ENCODE measurements around the gene IRF2BPL.

Gene IRF2BPL

GRCh38 chr14:77011245-77011644 is 17.3 kb downstream of the IRF2BPL start:
- no peak for DNase-seq (ENCODE audit: low read depth in 2 of 2)

DNA sequence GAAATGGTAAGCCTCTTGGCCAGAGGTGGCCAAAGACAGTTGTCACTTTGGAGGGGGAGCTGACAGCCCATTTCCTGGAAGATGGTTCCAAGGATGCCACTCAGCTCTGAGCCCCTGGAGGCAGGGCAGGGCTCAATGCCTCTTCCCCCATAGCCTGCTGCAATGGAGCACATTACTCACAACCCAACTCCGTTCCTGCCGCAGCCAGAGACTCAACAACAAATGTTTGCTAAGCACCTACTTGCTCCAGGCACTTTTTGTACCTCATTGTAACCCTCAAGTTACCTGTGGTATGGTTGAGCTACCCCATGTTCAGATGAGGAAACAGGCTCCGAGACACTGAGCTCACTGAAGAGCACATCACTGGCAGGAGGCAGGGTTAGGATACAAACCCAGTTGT is 19.5 kb downstream of the IRF2BPL start:
- no peak for DNase-seq (ENCODE audit: low read depth in 2 of 2)

GRCh38 chr14:77008541-77008940 is 20.0 kb downstream of the IRF2BPL start:
- DNase-seq (ENCODE audit: low read depth in 2 of 2): no peak

DNA sequence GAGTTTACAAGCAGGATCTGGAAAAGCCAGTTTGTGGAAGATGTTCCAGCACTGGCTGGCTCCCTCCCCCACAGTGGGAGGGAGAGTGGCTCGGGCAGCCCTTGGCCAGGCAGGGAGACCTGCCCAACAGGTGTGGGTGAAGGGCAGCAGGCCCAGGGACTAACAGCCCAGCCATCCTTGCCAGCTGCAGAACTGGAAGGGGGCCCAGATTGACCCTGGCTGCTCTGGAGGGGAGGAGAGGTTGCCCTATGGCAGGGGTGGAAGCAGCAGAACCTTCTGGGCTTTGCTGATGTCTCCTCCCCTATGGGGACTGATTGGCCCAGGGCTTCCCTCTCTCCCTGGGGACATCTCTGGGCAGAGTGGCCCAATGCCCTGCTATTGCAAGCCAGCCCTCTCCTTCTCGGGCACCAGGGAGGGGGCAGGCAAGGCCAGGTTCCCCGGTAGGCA is 20.5 kb downstream of the IRF2BPL start:
- DNase-seq (ENCODE audit: low read depth in 2 of 2): no peak

DNA sequence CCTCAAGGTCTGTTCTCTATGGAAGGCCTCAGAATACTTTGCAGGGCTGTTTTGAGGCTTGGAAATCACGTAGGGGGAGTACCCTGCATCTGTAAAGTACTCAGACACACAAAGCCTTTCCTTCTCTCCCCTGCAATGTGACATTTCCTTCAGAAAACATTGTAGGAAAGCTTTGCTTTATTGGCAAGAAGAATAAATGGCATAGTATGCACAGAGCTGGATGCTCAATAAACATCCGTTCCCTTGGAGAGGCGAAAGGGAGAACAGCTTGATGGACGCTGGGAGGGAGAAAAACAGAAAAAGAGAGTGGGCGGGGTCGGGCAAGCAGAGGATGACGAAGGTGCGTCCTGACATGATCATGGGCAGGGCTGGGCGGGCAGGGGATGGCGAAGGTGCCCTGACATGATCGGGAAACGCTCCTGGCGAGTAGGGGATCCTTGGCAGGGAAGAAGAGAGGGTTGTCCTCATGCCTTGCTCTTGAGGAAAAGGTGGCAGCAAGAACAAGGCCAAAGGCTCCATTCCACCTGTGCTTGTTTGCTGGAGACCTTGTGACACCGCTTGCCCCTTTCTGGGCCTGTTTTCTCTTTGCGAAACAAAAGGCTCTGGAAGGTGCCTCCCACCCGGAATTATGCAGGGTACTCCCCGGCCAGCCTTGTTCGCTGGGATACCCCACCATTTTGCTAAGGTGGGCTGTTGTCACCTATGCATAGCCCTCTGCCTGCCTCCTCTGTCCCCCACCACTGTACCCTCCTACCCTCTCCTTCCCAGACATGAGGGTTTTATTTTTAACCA is 21.1 kb downstream of the IRF2BPL start:
- DNase-seq (ENCODE audit: low read depth in 2 of 2): no peak

DNA sequence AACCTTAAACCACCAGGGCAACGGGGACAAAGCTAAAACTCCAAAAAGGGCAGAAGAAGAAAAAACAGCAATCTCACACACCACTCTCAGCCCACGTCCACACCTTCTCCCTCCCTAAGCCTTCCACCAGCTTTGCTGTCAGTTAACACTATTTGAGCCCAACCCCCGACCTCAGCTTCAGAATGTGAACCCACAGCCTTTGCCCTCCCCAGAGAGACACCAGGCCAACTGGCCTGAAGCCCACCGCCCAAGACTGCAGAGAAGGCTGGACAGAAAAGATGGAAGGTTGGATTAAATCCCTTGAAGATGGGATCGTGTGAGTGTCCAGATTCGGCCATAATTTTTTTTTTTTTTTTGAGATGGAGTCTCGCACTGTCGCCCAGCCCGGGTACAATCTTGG is 22.4 kb downstream of the IRF2BPL start:
- DNase-seq (ENCODE audit: low read depth in 2 of 2): no peak

- no peak for DNase-seq (ENCODE audit: low read depth in 2 of 2)
Measured at GRCh38 chr14:77005559-77005958, 22.9 kb downstream of the IRF2BPL start.

DNA sequence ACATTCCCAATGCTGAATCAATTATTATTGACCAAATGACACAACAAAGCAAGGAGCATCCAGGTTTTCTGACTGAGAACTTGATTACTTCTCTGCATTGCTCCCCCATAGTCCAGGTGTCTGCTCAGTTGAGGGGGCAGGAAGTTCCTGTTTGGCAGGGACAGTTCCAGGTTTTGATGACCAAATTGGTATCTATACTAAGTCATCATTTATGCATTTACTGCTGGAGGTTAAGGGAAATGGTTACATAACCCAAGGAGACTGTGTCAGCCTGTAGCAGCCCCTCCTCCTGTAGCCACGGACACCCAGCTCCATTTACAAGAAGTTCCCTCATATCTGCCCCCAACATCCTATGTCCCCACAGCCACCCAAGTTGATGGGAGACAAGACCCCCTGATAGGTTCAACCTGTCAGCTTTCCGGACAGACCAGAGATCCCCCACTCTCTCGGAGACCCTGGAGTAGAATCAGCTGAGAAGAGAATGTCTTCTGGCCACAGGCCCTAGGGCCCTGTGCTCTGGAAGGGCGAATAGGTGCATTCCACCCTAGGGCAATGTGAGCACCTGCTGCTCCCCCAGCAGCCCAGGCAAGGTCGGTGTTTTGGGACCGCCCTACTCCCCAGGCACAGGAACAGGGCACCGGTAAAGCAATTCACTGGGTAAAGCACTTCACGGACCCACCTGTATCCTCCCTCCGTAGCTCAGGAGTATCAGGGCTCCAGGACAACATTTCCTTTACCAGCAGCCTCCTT is 23.6 kb downstream of the IRF2BPL start:
- DNase-seq (ENCODE audit: low read depth in 2 of 2): no peak

GRCh38 chr14:77003960-77004710 is 24.4 kb downstream of the IRF2BPL start:
- no peak for DNase-seq (ENCODE audit: low read depth in 2 of 2)

DNA sequence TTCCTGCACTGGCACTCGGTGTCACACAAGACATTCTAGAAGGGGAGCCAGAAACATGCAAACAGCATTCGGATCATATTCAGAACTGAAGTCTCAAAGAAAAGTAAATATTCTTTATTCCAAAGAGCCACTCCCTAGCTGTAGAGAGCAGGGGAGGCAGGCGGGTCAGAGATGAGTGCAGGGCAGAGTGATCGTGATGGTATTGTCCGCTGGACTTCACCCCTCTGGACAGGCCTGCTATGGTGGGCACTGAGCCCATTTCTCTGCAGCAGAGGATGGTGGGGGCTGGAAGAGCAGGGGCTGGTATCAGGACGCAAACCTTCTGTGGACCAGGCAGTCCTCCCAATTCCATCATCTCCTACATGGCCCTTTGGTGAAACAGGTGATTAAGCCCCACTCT is 25.6 kb downstream of the IRF2BPL start:
- no peak for DNase-seq (ENCODE audit: low read depth in 2 of 2)

DNA sequence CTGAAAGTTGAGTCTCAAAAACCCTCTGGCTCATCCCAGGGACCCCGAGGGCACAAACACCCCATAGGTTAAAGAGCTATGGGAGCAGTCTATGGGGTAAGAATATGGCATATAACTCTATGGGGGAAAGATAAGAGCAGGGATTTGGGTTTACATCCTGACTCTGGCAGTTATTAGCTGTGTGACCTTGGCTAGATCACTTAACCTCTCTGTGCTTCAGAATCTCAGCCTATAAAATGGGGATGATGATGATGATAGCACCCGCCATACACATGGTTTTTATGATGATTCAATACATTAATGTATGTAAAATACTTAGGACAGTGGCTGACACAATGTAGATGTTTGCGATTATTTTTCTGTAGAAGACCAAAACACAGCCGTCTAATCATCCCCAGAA is 26.2 kb downstream of the IRF2BPL start:
- DNase-seq (ENCODE audit: low read depth in 2 of 2): no peak

GRCh38 chr14:77000340-77001270 is 27.9 kb downstream of the IRF2BPL start:
- DNase-seq (ENCODE audit: low read depth in 2 of 2): no peak

GRCh38 chr14:76998910-76999309 is 29.6 kb downstream of the IRF2BPL start:
- no peak for DNase-seq (ENCODE audit: low read depth in 2 of 2)

GRCh38 chr14:76997257-76997970 is 31.1 kb downstream of the IRF2BPL start:
- no peak for DNase-seq (ENCODE audit: low read depth in 2 of 2)

DNA sequence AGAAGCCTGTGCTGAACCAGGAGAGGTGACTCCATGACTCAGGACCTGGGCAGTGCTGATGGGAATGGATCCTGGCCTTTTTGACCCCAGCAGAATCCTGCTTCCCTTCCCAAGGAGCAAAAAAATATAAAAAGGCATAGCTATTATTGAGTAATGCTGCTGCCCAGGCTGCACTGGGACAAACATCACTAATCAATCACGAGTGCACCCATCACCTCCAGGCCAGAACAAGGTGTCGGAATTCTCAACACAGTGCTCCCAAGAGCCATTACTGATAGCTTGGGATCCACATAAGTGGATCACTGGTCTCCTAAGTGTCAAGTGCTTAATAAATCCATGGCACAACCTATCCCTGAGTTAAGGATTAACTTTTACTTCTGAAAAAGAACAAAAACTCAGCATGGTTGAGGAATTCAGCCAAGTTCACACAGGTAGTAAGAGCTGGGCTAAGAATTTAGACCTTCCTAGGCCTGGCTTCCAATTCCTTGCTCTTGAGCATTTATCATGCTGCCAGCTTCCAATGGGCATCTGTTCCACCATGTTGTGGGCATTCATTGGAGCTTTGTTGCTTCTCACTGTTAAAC is 31.9 kb downstream of the IRF2BPL start:
- DNase-seq (ENCODE audit: low read depth in 2 of 2): no peak

- DNase-seq (ENCODE audit: low read depth in 2 of 2): no peak
Measured at GRCh38 chr14:76995279-76996035, 33.1 kb downstream of the IRF2BPL start.

DNA sequence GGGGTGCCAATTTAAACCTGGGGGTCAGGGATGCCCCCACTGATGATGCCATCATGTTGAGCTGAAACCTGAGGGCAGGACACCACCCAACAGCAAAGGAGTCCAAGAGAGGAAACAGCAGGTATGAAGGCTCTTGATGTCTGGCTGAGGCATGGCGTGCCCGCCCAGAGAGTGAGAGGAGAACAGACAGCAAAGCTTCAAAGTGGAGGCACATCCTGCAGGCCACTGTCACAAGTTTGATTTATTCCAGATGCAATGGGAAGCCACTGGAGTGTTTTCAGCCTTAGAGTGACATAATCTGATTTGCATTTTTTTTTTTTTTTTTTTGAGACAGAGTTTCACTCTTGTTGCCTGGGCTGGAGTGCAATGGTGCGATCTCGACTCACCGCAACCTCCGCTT is 34.8 kb downstream of the IRF2BPL start:
- no peak for DNase-seq (ENCODE audit: low read depth in 2 of 2)

- DNase-seq (ENCODE audit: low read depth in 2 of 2): no peak
Measured at GRCh38 chr14:76990084-76990483, 38.4 kb downstream of the IRF2BPL start.

- DNase-seq (ENCODE audit: low read depth in 2 of 2): no peak
Measured at GRCh38 chr14:76987956-76988520, 40.5 kb downstream of the IRF2BPL start.
